Smooth muscle cell (in vitro differentiated cells): Measurements from ENCODE around the gene AKAP4. TPM values are rescaled to one million over a fixed set of nuclear protein-coding genes. Genes with fewer than 3 reads are reported as not detected.

Source experiments
- DNase-seq: peaks from one replicate; lab custom pipeline; 2025; ENCODE audit not compliant: unreplicated experiment; lab: John Stamatoyannopoulos, UW
- H2AFZ ChIP-seq: fragments of 200-600 bp; sonication (generic); 2 replicates; pipeline ENCODE4 v1.6.0; 2016; ENCODE audit warnings: antibody characterized with exemption, low read depth, mild to moderate bottlenecking
- H3F3A ChIP-seq: fragments of 200-600 bp; sonication (generic); 2 replicates; pipeline ENCODE4 v1.6.0; 2017; ENCODE audit warnings: antibody characterized with exemption, low read depth
- H3K27ac ChIP-seq: fragments of 200-600 bp; sonication (generic); 2 replicates; pipeline ENCODE4 v1.5.1; 2016; ENCODE audit warnings: low read depth, mild to moderate bottlenecking
- H3K27me3 ChIP-seq: fragments of 200-600 bp; sonication (generic); 2 replicates; pipeline ENCODE4 v1.6.1; 2016; ENCODE audit warnings: low read depth, mild to moderate bottlenecking
- H3K36me3 ChIP-seq: fragments of 200-600 bp; sonication (generic); 2 replicates; pipeline ENCODE4 v1.5.1; 2016; ENCODE audit warnings: low read depth
- H3K4me1 ChIP-seq: fragments of 200-600 bp; sonication (generic); 2 replicates; pipeline ENCODE4 v1.5.1; 2016; ENCODE audit warnings: low read depth
- H3K4me2 ChIP-seq: fragments of 200-600 bp; sonication (generic); 2 replicates; pipeline ENCODE4 v1.6.0; 2016; ENCODE audit warnings: mild to moderate bottlenecking
- H3K4me3 ChIP-seq: fragments of 200-600 bp; sonication (generic); 2 replicates; pipeline ENCODE4 v1.5.1; 2016; ENCODE audit warnings: mild to moderate bottlenecking
- H3K79me2 ChIP-seq: fragments of 200-600 bp; sonication (generic); 2 replicates; pipeline ENCODE4 v1.6.0; 2016; ENCODE audit warnings: low read depth, mild to moderate bottlenecking
- H3K9ac ChIP-seq: fragments of 200-600 bp; sonication (generic); 2 replicates; pipeline ENCODE4 v1.6.0; 2016; ENCODE audit warnings: low read depth
- H3K9me3 ChIP-seq: fragments of 200-600 bp; sonication (generic); replicated peaks from 2 replicates; pipeline ENCODE4 v1.5.1; 2016; ENCODE audit warnings: low read depth
- H4K20me1 ChIP-seq: fragments of 200-600 bp; sonication (generic); 2 replicates; pipeline ENCODE4 v1.6.0; 2016; ENCODE audit warnings: low read depth
- CTCF ChIP-seq: fragments of 200-600 bp; sonication (generic); IDR thresholded peaks from 2 replicates; pipeline ENCODE4 v1.5.1; 2017; ENCODE audit warnings: borderline replicate concordance, mild to moderate bottlenecking, antibody characterized with exemption; ENCODE audit not compliant: insufficient read depth, poor library complexity, severe bottlenecking
- WGBS: methylation state at CpG from one replicate; pipeline ENCODE4 v1.1.7; 2016; ENCODE audit warnings: low lambda C conversion rate; 5-methylcytosine and 5-hydroxymethylcytosine counted together
- polyA plus RNA-seq: library from polyadenylated mRNA; unstranded; fragments of >200 nt; fragmentation: Nextera tagmentation; extraction: Ambion mirVana; gene quantifications from 2 replicates; pipeline ENCODE4 v1.2.1, GENCODE V29; 2016
- total RNA-seq: library from RNA; depleted of rRNA; stranded (reverse); fragments of >200 nt; gene quantifications from 2 replicates; pipeline ENCODE4 v1.2.3, GENCODE V29; 2014

The AKAP4 gene
- total and polyA plus RNA-seq, 2 experiments from 2014 or later: not detected

- no peaks in the 10 kb centered on the region for H4K20me1 ChIP-seq
- no peaks in the 10 kb centered on the region for H3K4me1 ChIP-seq
- H3K4me3 ChIP-seq: no peak overlapping the region
- no peak for TF ChIP-seq CTCF
- no peak overlapping the region for H3K4me2 ChIP-seq
- H2AFZ ChIP-seq: no peak overlapping the region
- no peaks in the 10 kb centered on the region for H3K27me3 ChIP-seq
- no peak for DNase-seq
- H3K27ac ChIP-seq: no peak overlapping the region
- no peaks in the 10 kb centered on the region for H3F3A ChIP-seq
- 90% methylated on average over 7 of the region's 7 CpGs for WGBS
- no peak overlapping the region for H3K9ac ChIP-seq
- no peaks in the 10 kb centered on the region for H3K36me3 ChIP-seq
- H3K79me2 ChIP-seq: no peaks in the 10 kb centered on the region
- no peaks in the 10 kb centered on the region for H3K9me3 ChIP-seq
Measured at GRCh38 chrX:50167366-50167765, 33.4 kb downstream of the AKAP4 start.

- no peak overlapping the region for H2AFZ ChIP-seq
- 80% methylated on average over 5 of the region's 5 CpGs for WGBS
- H3K4me2 ChIP-seq: no peak overlapping the region
- H4K20me1 ChIP-seq: no peaks in the 10 kb centered on the region
- no peaks in the 10 kb centered on the region for H3K4me1 ChIP-seq
- H3K4me3 ChIP-seq: no peak overlapping the region
- H3K9me3 ChIP-seq: no peaks in the 10 kb centered on the region
- no peak for DNase-seq
- TF ChIP-seq CTCF: no peak
- no peak overlapping the region for H3K27ac ChIP-seq
- H3K9ac ChIP-seq: no peak overlapping the region
- H3K79me2 ChIP-seq: no peaks in the 10 kb centered on the region
- H3F3A ChIP-seq: no peaks in the 10 kb centered on the region
- H3K36me3 ChIP-seq: no peaks in the 10 kb centered on the region
- no peaks in the 10 kb centered on the region for H3K27me3 ChIP-seq
Measured at GRCh38 chrX:50165727-50166126, 35.1 kb downstream of the AKAP4 start.

DNA sequence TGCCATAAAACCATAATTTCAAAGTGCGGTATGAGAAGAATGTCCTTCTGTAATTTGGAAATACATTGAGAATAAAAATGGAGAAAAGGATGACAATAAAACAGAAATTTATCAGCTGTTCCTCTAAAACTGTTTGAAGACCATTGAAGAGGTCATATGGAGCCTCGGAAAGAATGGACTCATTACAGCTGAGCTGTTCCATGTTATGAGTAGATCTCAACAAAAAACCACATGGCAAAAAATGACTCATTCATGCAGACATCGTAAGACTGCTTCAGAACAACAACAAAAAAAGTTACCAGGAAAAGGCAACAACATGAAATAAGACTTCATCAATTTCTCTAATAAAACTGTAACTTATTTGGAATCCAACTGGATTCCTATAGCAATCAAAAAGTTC is 39.7 kb downstream of the AKAP4 start:
- Histone ChIP-seq H3K9me3 (no peaks in the 10 kb centered on the region), H3K79me2 (no peaks in the 10 kb centered on the region), H3K4me1 (no peaks in the 10 kb centered on the region), H2AFZ (no peak overlapping the region), H3K27me3 (no peaks in the 10 kb centered on the region), H3K9ac (no peak overlapping the region), H3F3A (no peaks in the 10 kb centered on the region), H3K27ac (no peak overlapping the region), H3K36me3 (no peaks in the 10 kb centered on the region), H3K4me2 (no peak overlapping the region), H3K4me3 (no peak overlapping the region), H4K20me1 (no peaks in the 10 kb centered on the region)
- WGBS: 50% methylated on average over 3 of the region's 3 CpGs
- no peak for DNase-seq
- TF ChIP-seq CTCF: no peak

- Histone ChIP-seq H3K27me3 (no peaks in the 10 kb centered on the region), H3K9me3 (no peaks in the 10 kb centered on the region), H3F3A (no peaks in the 10 kb centered on the region), H3K4me3 (no peak overlapping the region), H3K36me3 (no peaks in the 10 kb centered on the region), H3K27ac (no peak overlapping the region), H3K9ac (no peak overlapping the region), H2AFZ (no peak overlapping the region), H4K20me1 (no peaks in the 10 kb centered on the region), H3K79me2 (no peaks in the 10 kb centered on the region), H3K4me1 (no peaks in the 10 kb centered on the region), H3K4me2 (no peak overlapping the region)
- no peak for DNase-seq
- no peak for TF ChIP-seq CTCF
- 28% methylated on average over 1 of the region's 1 CpG for WGBS
Measured at GRCh38 chrX:50158593-50158992, 42.2 kb downstream of the AKAP4 start.
